H1 (cell line): ENCODE results near the gene ACTR1A. TPM values are rescaled to one million over a fixed set of nuclear protein-coding genes. Genes with fewer than 3 reads are reported as not detected.

Source experiments
- CTCF ChIA-PET: fragments of 300-600 bp; sonication (Branson Sonifier 250); formaldehyde crosslinking; loops from one replicate; lab custom pipeline; 2021; ENCODE audit not compliant: partially characterized antibody; lab: Charles Lee
- POLR2A ChIA-PET: fragments of 300-600 bp; sonication (Branson Sonifier 250); formaldehyde crosslinking; loops from one replicate; lab custom pipeline; 2021; ENCODE audit warnings: inconsistent platforms; ENCODE audit not compliant: partially characterized antibody; lab: Charles Lee
- DNase-seq, 2 experiments: peaks; one replicate each; pipeline versions ENCODE4 v3.0.0 to v3.0.0-alpha.2; 2010 to 2022; ENCODE audit warnings: low spot score in 2 of 2, low read depth in 1 of 2, mixed read lengths in 1 of 2
- FAIRE-seq: peaks from 2 replicates; lab custom pipeline; 2011; peaks lifted over from hg19 to GRCh38; lab: Jason Lieb, UNC
- H2AFZ ChIP-seq: 2 replicates; pipeline ENCODE4 v1.8.1; 2012; ENCODE audit warnings: low read length, inconsistent platforms
- H2AK5ac ChIP-seq: 2 replicates; pipeline ENCODE4 v1.6.1; 2013; ENCODE audit warnings: low read depth, low read length
- H2BK120ac ChIP-seq: replicated peaks from 2 replicates; pipeline ENCODE3; 2013; ENCODE audit warnings: low read depth, low read length, inconsistent platforms
- H2BK12ac ChIP-seq: 2 replicates; pipeline ENCODE4 v1.6.1; 2013; ENCODE audit warnings: low read depth, low read length
- H2BK15ac ChIP-seq: 2 replicates; pipeline ENCODE4 v1.6.1; 2013; ENCODE audit warnings: low read length
- H2BK20ac ChIP-seq: 2 replicates; pipeline ENCODE4 v1.6.1; 2013; ENCODE audit warnings: low read length
- H2BK5ac ChIP-seq: 2 replicates; pipeline ENCODE4 v1.6.1; 2013; ENCODE audit warnings: low read depth, low read length
- H3K14ac ChIP-seq: 2 replicates; pipeline ENCODE4 v1.6.1; 2013; ENCODE audit warnings: inconsistent platforms; ENCODE audit not compliant: insufficient read length
- H3K18ac ChIP-seq: 2 replicates; pipeline ENCODE4 v1.6.1; 2013; ENCODE audit warnings: low read length; ENCODE audit errors: extremely low read depth
- H3K23ac ChIP-seq: 2 replicates; pipeline ENCODE4 v1.6.1; 2013; ENCODE audit warnings: inconsistent platforms; ENCODE audit not compliant: insufficient read length
- H3K23me2 ChIP-seq: 2 replicates; pipeline ENCODE4 v1.6.1; 2013; ENCODE audit warnings: low read depth, low read length
- H3K27ac ChIP-seq: 2 replicates; pipeline ENCODE4 v1.6.1; 2011; ENCODE audit warnings: low read depth, low read length, inconsistent platforms
- H3K27me3 ChIP-seq, 4 experiments: replicated peaks in 1 of 4; 1 replicate in 1 of 4; 2 replicates in 3 of 4; pipeline versions ENCODE4 v1.6.1 to v1.8.1; 2011 to 2013; ENCODE audit warnings: low read length in 3 of 4, mild to moderate bottlenecking in 3 of 4, inconsistent platforms in 2 of 4, mixed read lengths in 2 of 4, moderate library complexity in 1 of 4; ENCODE audit not compliant: control insufficient read depth in 3 of 4, insufficient read depth in 3 of 4; ENCODE audit errors: extremely low read depth in 1 of 4
- H3K36me3 ChIP-seq, 4 experiments: 2 replicates each; pipeline versions ENCODE4 v1.6.1 to v1.8.1; 2011 to 2013; ENCODE audit warnings: mild to moderate bottlenecking in 4 of 4, low read length in 3 of 4, moderate library complexity in 2 of 4, control low read depth in 1 of 4, inconsistent platforms in 1 of 4; ENCODE audit not compliant: insufficient read depth in 4 of 4, control insufficient read depth in 2 of 4
- H3K4ac ChIP-seq: replicated peaks from 2 replicates; pipeline ENCODE3; 2013; ENCODE audit warnings: low read length, low read depth, mixed read lengths, inconsistent platforms; ENCODE audit not compliant: insufficient read length
- H3K4me1 ChIP-seq, 4 experiments: replicated peaks in 1 of 4; 1 replicate in 1 of 4; 2 replicates in 3 of 4; pipeline versions ENCODE4 v1.6.1 to v1.8.1; 2011 to 2013; ENCODE audit warnings: low read length in 3 of 4, inconsistent platforms in 2 of 4, mixed read lengths in 1 of 4; ENCODE audit not compliant: insufficient read depth in 4 of 4, control insufficient read depth in 3 of 4
- H3K4me2 ChIP-seq, 2 experiments: 2 replicates each; pipeline versions ENCODE4 v1.6.1 to v1.8.1; 2011 to 2013; ENCODE audit warnings: low read depth in 2 of 2, low read length in 2 of 2, control low read depth in 1 of 2, inconsistent platforms in 1 of 2, mild to moderate bottlenecking in 1 of 2; ENCODE audit not compliant: insufficient read depth in 1 of 2
- H3K4me3 ChIP-seq, 4 experiments: fragments of 200-600, 300-600 bp in 1 of 4; sonication (generic), shearing (Covaris generic), sonication (Bioruptor Twin) in 1 of 4; 2 replicates each; pipeline versions ENCODE4 v1.5.1 to v1.8.1; 2011 to 2016; ENCODE audit warnings: low read length in 4 of 4, low read depth in 3 of 4, control low read depth in 2 of 4, inconsistent platforms in 2 of 4, mild to moderate bottlenecking in 2 of 4, mixed read lengths in 1 of 4, moderate library complexity in 1 of 4; ENCODE audit not compliant: insufficient read depth in 2 of 4; ENCODE audit errors: extremely low read depth in 1 of 4
- H3K56ac ChIP-seq: replicated peaks from 2 replicates; pipeline ENCODE3; 2013; ENCODE audit warnings: low read depth, mild to moderate bottlenecking, mixed read lengths, low read length, inconsistent platforms; ENCODE audit not compliant: insufficient read length
- H3K79me1 ChIP-seq: 2 replicates; pipeline ENCODE4 v1.6.1; 2013; ENCODE audit warnings: low read depth, low read length, control low read depth
- H3K79me2 ChIP-seq, 2 experiments: 2 replicates each; pipeline versions ENCODE4 v1.6.1 to v1.8.1; 2012 to 2013; ENCODE audit warnings: low read length in 2 of 2, mild to moderate bottlenecking in 2 of 2, inconsistent platforms in 1 of 2; ENCODE audit not compliant: insufficient read depth in 2 of 2, control insufficient read depth in 1 of 2
- H3K9ac ChIP-seq, 4 experiments: replicated peaks in 1 of 4; 1 replicate in 1 of 4; 2 replicates in 3 of 4; pipeline versions ENCODE4 v1.6.1 to v1.8.1; 2011 to 2013; ENCODE audit warnings: low read depth in 3 of 4, low read length in 3 of 4, control low read depth in 2 of 4, mild to moderate bottlenecking in 2 of 4, moderate library complexity in 2 of 4, inconsistent platforms in 1 of 4; ENCODE audit errors: extremely low read depth in 1 of 4
- H3K9me3 ChIP-seq, 2 experiments: 2 replicates each; pipeline versions ENCODE4 v1.6.1 to v1.8.1; 2012 to 2013; ENCODE audit warnings: mild to moderate bottlenecking in 2 of 2, moderate library complexity in 2 of 2, control low read depth in 1 of 2, inconsistent platforms in 1 of 2, low read depth in 1 of 2, low read length in 1 of 2, mixed read lengths in 1 of 2; ENCODE audit not compliant: insufficient read depth in 2 of 2
- H4K20me1 ChIP-seq, 2 experiments: replicated peaks in 1 of 2; 2 replicates each; pipeline versions ENCODE3 to v1.8.1; 2011 to 2013; ENCODE audit warnings: inconsistent platforms in 2 of 2, low read length in 2 of 2, mild to moderate bottlenecking in 1 of 2; ENCODE audit not compliant: insufficient read depth in 2 of 2, control insufficient read depth in 1 of 2
- H4K5ac ChIP-seq: 2 replicates; pipeline ENCODE4 v1.6.1; 2013; ENCODE audit warnings: low read length, low read depth, mixed read lengths, inconsistent platforms; ENCODE audit not compliant: insufficient read length
- H4K8ac ChIP-seq: 2 replicates; pipeline ENCODE4 v1.8.0; 2013; ENCODE audit warnings: mild to moderate bottlenecking, moderate library complexity, low read length, inconsistent platforms; ENCODE audit not compliant: insufficient read depth; ENCODE audit errors: extremely low read depth
- H4K91ac ChIP-seq: replicated peaks from 2 replicates; pipeline ENCODE3; 2013; ENCODE audit warnings: low read length, mixed read lengths, inconsistent platforms; ENCODE audit not compliant: insufficient read length
- CREB1 ChIP-seq: IDR thresholded peaks from 2 replicates; pipeline ENCODE4 v1.6.1; 2012; ENCODE audit warnings: inconsistent platforms
- KDM4A ChIP-seq: IDR thresholded peaks from one replicate; pipeline ENCODE4 v1.7.1; 2012; ENCODE audit warnings: low read depth, mild to moderate bottlenecking, moderate library complexity, low read length, inconsistent platforms; ENCODE audit not compliant: severe bottlenecking
- PHF8 ChIP-seq: fragments of 200-600 bp; sonication (generic); conservative IDR thresholded peaks from 2 replicates; pipeline ENCODE4 v1.7.1; 2012; ENCODE audit warnings: low read depth, mild to moderate bottlenecking, inconsistent platforms, low read length, moderate library complexity
- RNF2 ChIP-seq: fragments of 200-900, 300-1000 bp; sonication (generic); IDR thresholded peaks from 2 replicates; pipeline ENCODE4 v1.7.1; 2016; ENCODE audit warnings: borderline replicate concordance, low read depth, mild to moderate bottlenecking, antibody characterized with exemption, low read length; ENCODE audit not compliant: poor library complexity, severe bottlenecking; ENCODE audit errors: missing control alignments
- WGBS, 2 experiments: shearing (Covaris generic) in 1 of 2; methylation state at CpG; one replicate each; pipeline versions ENCODE4 v1.1.6 to v1.1.7; 2013 to 2015; ENCODE audit warnings: low lambda C conversion rate in 2 of 2, mixed read lengths in 2 of 2, inconsistent platforms in 1 of 2, low coverage in 1 of 2, missing lambda C conversion rate in 1 of 2; ENCODE audit not compliant: insufficient replicate concordance in 2 of 2, insufficient coverage in 1 of 2, insufficient read length in 1 of 2; ENCODE audit errors: extremely low coverage in 1 of 2, missing lambda C conversion rate in 1 of 2; 5-methylcytosine and 5-hydroxymethylcytosine counted together
- polyA plus RNA-seq, 7 experiments: library from polyadenylated mRNA; depleted of rRNA in 3 of 7; stranded (reverse) in 5 of 7; unstranded in 2 of 7; fragments of >200 nt in 5 of 7; fragments of 200-250 nt in 2 of 7; gene quantifications; 1 replicate in 5 of 7; 2 replicates in 1 of 7; 4 replicates in 1 of 7; pipeline versions ENCODE4 v1.2.1 to v1.2.3, GENCODE V29; 2011 to 2013; ENCODE audit warnings: missing spikeins in 2 of 7, mixed read lengths in 2 of 7
- total RNA-seq: library from RNA; stranded (reverse); fragmentation: NEBNext Ultra II Directional; extraction: Animal tissue kit (Norgen Biotek cat#: 25700); gene quantifications from 2 replicates; pipeline ENCODE4 v1.2.1, GENCODE V29; 2021
- TF ChIP-seq, protein P1 (sequence below): IDR thresholded peaks from 2 replicates; pipeline ENCODE4 v1.6.1; 2011; ENCODE audit warnings: low read length, improper control_type of control experiment
- TF ChIP-seq, protein P2 (sequence below): IDR thresholded peaks from 2 replicates; pipeline ENCODE4 v1.6.1; 2012; ENCODE audit warnings: low read length, inconsistent platforms

ACTR1A gene
- total and polyA plus RNA-seq, 2 of the 8 experiments (the other 6 are each of a cell fraction or from before 2014, with no cell fraction given): 78.6 to 86.3 TPM

DNA sequence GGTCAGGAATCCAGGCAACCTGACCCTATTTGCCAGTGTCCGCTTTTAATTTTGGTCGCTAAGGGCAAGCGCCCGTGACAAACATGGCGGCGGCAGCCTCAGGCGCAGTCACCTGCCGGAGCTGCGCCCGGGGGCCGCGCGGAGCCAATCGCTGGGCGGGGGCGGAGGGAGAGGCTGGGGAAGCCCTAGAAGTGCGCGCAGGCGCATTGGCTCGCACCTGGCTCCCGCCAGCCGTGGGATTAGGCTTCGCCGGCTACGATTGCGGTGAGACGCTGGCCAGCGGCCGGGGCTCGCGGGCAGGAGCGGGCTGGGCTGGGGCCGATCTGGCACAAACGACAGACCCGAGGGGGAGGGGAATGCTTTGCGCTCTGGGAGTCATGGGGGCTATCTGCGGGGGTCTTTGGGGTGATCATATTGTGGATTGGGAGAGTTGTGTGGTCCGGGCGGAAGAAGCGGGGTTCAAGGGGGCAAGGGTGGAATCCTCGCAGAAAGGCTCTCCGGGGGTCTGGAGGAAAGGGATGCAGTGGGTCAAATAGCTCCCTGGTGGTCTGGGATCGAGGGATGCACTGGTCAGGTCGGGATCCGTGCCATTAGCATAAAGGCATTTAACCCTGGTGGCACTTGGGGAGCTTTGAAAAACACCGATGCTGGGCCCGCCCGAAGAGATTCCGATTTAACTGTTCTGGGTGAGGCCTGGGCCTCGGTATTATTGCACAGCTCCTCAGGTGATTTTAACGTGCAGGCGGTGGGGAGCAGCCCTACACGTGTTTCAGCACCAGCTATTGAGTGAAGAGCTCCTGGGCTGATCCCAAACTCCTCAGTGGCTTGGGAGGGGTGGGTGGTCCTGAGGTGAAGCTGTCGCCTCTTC lies 41.1 kb downstream of the ACTR1A start:
- Histone ChIP-seq H4K5ac (peak overlapping the region; percentile 35), H2AFZ (peak overlapping the region; percentile 97), H3K4ac (no peak overlapping the region), H3K23me2 (peaks cover 5% of the 10 kb centered on the region; the same call in 1 of the 2 replicates), H4K8ac (peak overlapping the region; percentile 47; the same call in 1 of the 2 replicates), H4K91ac (peak overlapping the region; percentile 84), H2BK15ac (peak overlapping the region; percentile 66), H3K9me3 (no peaks in the 10 kb centered on the region), H3K4me1 (peaks cover 8 to 24% (median 14%) of the 10 kb centered on the region in 4 experiments), H3K36me3 (peaks cover 0 to 5% (median under 1%) of the 10 kb centered on the region in 4 experiments; a peak in 1 of 8 replicates), H3K4me2 (peak overlapping the region; percentile 75 to 94), H3K79me1 (no peaks in the 10 kb centered on the region; the same call in 1 of the 2 replicates), H3K79me2 (no peaks in the 10 kb centered on the region), H3K27ac (peak overlapping the region; percentile 51; the same call in 1 of the 2 replicates), H2AK5ac (0 out of 2 replicates have a peak overlapping the region, but pooled peaks have one; percentile 88), H4K20me1 (no peaks in the 10 kb centered on the region), H2BK120ac (no peak overlapping the region), H3K9ac (peak overlapping the region in 2 of 4 experiments; percentile 61 to 83; a peak in 6 of 7 replicates), H3K56ac (peak overlapping the region; percentile 26), H3K23ac (no peak overlapping the region), H2BK20ac (0 out of 2 replicates have a peak overlapping the region, but pooled peaks have one; percentile 28), H3K27me3 (peaks cover 0 to 5% (median 0%) of the 10 kb centered on the region in 4 experiments; a peak in 1 of 7 replicates), H2BK12ac (peak overlapping the region; percentile 69; the same call in 1 of the 2 replicates), H3K18ac (peak overlapping the region; percentile 66), H3K4me3 (peak overlapping the region; percentile 50 to 75 (median 67)), H3K14ac (no peak overlapping the region), H2BK5ac (peak overlapping the region; percentile 87)
- peak; percentile 75 to 98 for DNase-seq
- CTCF ChIA-PET: interaction anchor here (0.8 to 4.7 kb wide), 22 partner anchors 8 to 230 kb away, joined by 3 to 40 read pairs (median 4); partner anchors contain the start of genes C10orf95, CUEDC2 and FBXL15
- POLR2A ChIA-PET: interaction anchor here (0.9 to 5.7 kb wide), 15 partner anchors 8 to 305 kb away, joined by 3 to 69 read pairs (median 4); partner anchors contain the start of genes C10orf95, CUEDC2, FBXL15 and GBF1
- no peak for FAIRE-seq
- 4% methylated on average over 51 of the region's 54 CpGs; no CpG with 5 or more reads in 1 of the 2 experiments for WGBS, 2 experiments
- TF ChIP-seq PHF8 (peak; percentile 65), KDM4A (peak; percentile 37), CREB1 (peak; percentile 68), RNF2 (no peak)
- TF ChIP-seq, protein P1, sequence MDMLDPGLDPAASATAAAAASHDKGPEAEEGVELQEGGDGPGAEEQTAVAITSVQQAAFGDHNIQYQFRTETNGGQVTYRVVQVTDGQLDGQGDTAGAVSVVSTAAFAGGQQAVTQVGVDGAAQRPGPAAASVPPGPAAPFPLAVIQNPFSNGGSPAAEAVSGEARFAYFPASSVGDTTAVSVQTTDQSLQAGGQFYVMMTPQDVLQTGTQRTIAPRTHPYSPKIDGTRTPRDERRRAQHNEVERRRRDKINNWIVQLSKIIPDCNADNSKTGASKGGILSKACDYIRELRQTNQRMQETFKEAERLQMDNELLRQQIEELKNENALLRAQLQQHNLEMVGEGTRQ: peak; percentile 89
- TF ChIP-seq, protein P2, sequence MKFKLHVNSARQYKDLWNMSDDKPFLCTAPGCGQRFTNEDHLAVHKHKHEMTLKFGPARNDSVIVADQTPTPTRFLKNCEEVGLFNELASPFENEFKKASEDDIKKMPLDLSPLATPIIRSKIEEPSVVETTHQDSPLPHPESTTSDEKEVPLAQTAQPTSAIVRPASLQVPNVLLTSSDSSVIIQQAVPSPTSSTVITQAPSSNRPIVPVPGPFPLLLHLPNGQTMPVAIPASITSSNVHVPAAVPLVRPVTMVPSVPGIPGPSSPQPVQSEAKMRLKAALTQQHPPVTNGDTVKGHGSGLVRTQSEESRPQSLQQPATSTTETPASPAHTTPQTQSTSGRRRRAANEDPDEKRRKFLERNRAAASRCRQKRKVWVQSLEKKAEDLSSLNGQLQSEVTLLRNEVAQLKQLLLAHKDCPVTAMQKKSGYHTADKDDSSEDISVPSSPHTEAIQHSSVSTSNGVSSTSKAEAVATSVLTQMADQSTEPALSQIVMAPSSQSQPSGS: no peak
